HepG2 (cell line): Measurements from ENCODE around the gene MIA2. TPM values are rescaled to one million over a fixed set of nuclear protein-coding genes. Genes with fewer than 3 reads are reported as not detected.

Source experiments
- ARNT2 ChIP-seq: sonication (generic); formaldehyde crosslinking; IDR thresholded peaks from 2 replicates; pipeline ENCODE4 v1.8.0; 2022; ENCODE audit warnings: mild to moderate bottlenecking, low read depth, missing genetic modification reagents, moderate library complexity
- BATF2 ChIP-seq: sonication (generic); formaldehyde crosslinking; IDR thresholded peaks from 2 replicates; pipeline ENCODE4 v1.8.0; 2022; ENCODE audit warnings: mild to moderate bottlenecking, missing genetic modification reagents, moderate library complexity
- BORCS8-MEF2B ChIP-seq: sonication (generic); formaldehyde crosslinking; IDR thresholded peaks from 2 replicates; pipeline ENCODE4 v1.8.0; 2022; ENCODE audit warnings: mild to moderate bottlenecking, missing genetic modification reagents
- CHD2 ChIP-seq: IDR thresholded peaks from 2 replicates; pipeline ENCODE4 v1.6.1; 2011; ENCODE audit warnings: low read depth, low read length, improper control_type of control experiment
- CREM ChIP-seq, 2 experiments: sonication (generic) in 1 of 2; formaldehyde crosslinking in 1 of 2; IDR thresholded peaks; 2 replicates each; pipeline versions ENCODE4 v1.4.0 to v1.6.1; 2016 to 2020; ENCODE audit warnings: antibody characterized with exemption in 1 of 2, mild to moderate bottlenecking in 1 of 2, missing genetic modification reagents in 1 of 2
- FOXA1 ChIP-seq, 2 experiments: fragments of 450-650 bp in 1 of 2; sonication (generic) in 1 of 2; formaldehyde crosslinking in 1 of 2; IDR thresholded peaks; 2 replicates each; pipeline versions ENCODE4 v1.4.0 to v1.6.1; 2016 to 2020; ENCODE audit warnings: missing genetic modification reagents in 1 of 2
- KLF6 ChIP-seq: IDR thresholded peaks from 2 replicates; pipeline ENCODE4 v1.8.0; 2016; ENCODE audit warnings: missing biosample characterization, missing genetic modification reagents
- NFATC3 ChIP-seq: sonication (generic); formaldehyde crosslinking; IDR thresholded peaks from 2 replicates; pipeline ENCODE4 v1.5.1; 2020; ENCODE audit warnings: mild to moderate bottlenecking, missing genetic modification reagents
- POLR2AphosphoS5 ChIP-seq: IDR thresholded peaks from 2 replicates; pipeline ENCODE4 v1.6.1; 2012; ENCODE audit warnings: low read depth, low read length
- PRDM10 ChIP-seq: sonication (generic); formaldehyde crosslinking; IDR thresholded peaks from 2 replicates; pipeline ENCODE4 v1.4.0; 2020; ENCODE audit warnings: low read depth, missing genetic modification reagents
- SMC3 ChIP-seq: IDR thresholded peaks from 2 replicates; pipeline ENCODE4 v1.6.1; 2011; ENCODE audit warnings: low read length, improper control_type of control experiment
- SP140L ChIP-seq: sonication (generic); formaldehyde crosslinking; IDR thresholded peaks from 2 replicates; pipeline ENCODE4 v1.4.0; 2020; ENCODE audit warnings: missing genetic modification reagents, borderline replicate concordance
- SRY ChIP-seq: sonication (generic); formaldehyde crosslinking; IDR thresholded peaks from 2 replicates; pipeline ENCODE4 v1.8.0; 2022; ENCODE audit warnings: mild to moderate bottlenecking, missing genetic modification reagents
- SSRP1 ChIP-seq: IDR thresholded peaks from 2 replicates; pipeline ENCODE4 v1.6.1; 2016; ENCODE audit warnings: control low read depth
- TERF1 ChIP-seq: sonication (generic); formaldehyde crosslinking; IDR thresholded peaks from 2 replicates; pipeline ENCODE4 v1.8.0; 2022; ENCODE audit warnings: mild to moderate bottlenecking, missing genetic modification reagents, moderate library complexity
- THAP8 ChIP-seq: sonication (generic); formaldehyde crosslinking; IDR thresholded peaks from 2 replicates; pipeline ENCODE4 v1.5.1; 2020; ENCODE audit warnings: missing genetic modification reagents, mild to moderate bottlenecking, borderline replicate concordance
- THAP9 ChIP-seq: sonication (generic); formaldehyde crosslinking; IDR thresholded peaks from 2 replicates; pipeline ENCODE4; 2020; ENCODE audit warnings: missing genetic modification reagents, mild to moderate bottlenecking, borderline replicate concordance
- ZNF33B ChIP-seq: sonication (generic); formaldehyde crosslinking; IDR thresholded peaks from 2 replicates; pipeline ENCODE4 v1.5.1; 2020; ENCODE audit warnings: mild to moderate bottlenecking, missing genetic modification reagents
- ZNF761 ChIP-seq: sonication (generic); formaldehyde crosslinking; conservative IDR thresholded peaks from 2 replicates; pipeline ENCODE4 v1.4.0; 2020; ENCODE audit warnings: mild to moderate bottlenecking, missing genetic modification reagents
- ZNF782 ChIP-seq: sonication (generic); formaldehyde crosslinking; IDR thresholded peaks from 2 replicates; pipeline ENCODE4 v1.4.0; 2020; ENCODE audit warnings: missing genetic modification reagents, mild to moderate bottlenecking, borderline replicate concordance
- ZNF878 ChIP-seq: sonication (generic); formaldehyde crosslinking; IDR thresholded peaks from 2 replicates; pipeline ENCODE4 v1.8.1; 2023; ENCODE audit warnings: mild to moderate bottlenecking, missing genetic modification reagents, moderate library complexity
- polyA plus RNA-seq, 8 experiments: library from polyadenylated mRNA; depleted of rRNA in 3 of 8; stranded (reverse) in 7 of 8; unstranded in 1 of 8; fragments of >200 nt; fragmentation: Illumina TruSeq in 4 of 8; extraction: Trizol in 4 of 8; gene quantifications; 2 replicates each; pipeline versions ENCODE4 v1.2.1 to v1.2.3, GENCODE V29; 2011 to 2016; ENCODE audit warnings: low read depth in 4 of 8, missing spikeins in 1 of 8, mixed read lengths in 1 of 8; ENCODE audit not compliant: insufficient read depth in 1 of 8
- total RNA-seq, 5 experiments: library from RNA; depleted of rRNA; stranded (reverse); fragments of >200 nt; fragmentation: Illumina TruSeq; extraction: Trizol; gene quantifications; 2 replicates each; pipeline ENCODE4 v1.2.3, GENCODE V29; 2016; ENCODE audit warnings: low read depth in 1 of 5

The MIA2 gene
- total and polyA plus RNA-seq, 2 of the 13 experiments (the other 11 are each of a cell fraction or from before 2014, with no cell fraction given) = 134 to 158 TPM

- 0 out of 2 replicates have a peak, but pooled peaks have one; percentile 4 for TF ChIP-seq THAP9 (CRISPR knock-in tag)
- TF ChIP-seq ZNF782 (CRISPR knock-in tag) = 0 out of 2 replicates have a peak, but pooled peaks have one; percentile 50
- TF ChIP-seq TERF1 (CRISPR knock-in tag) = peak; percentile 69; the same call in 1 of the 2 replicates
- 0 out of 2 replicates have a peak, but pooled peaks have one; percentile 19 for TF ChIP-seq ZNF33B
- TF ChIP-seq SSRP1 (CRISPR knock-in tag) = 0 out of 2 replicates have a peak, but pooled peaks have one; percentile 22
- TF ChIP-seq THAP8 (CRISPR knock-in tag) = no peak
- TF ChIP-seq FOXA1 (IDR thresholded peaks at IDR 0.05) = no peak
- TF ChIP-seq FOXA1 (CRISPR knock-in tag; IDR thresholded peaks at IDR 0.05) = peak; percentile 59; the same call in 1 of the 2 replicates
- TF ChIP-seq ARNT2 (CRISPR knock-in tag) = no peak; the same call in 1 of the 2 replicates
- no peak for TF ChIP-seq BATF2 (CRISPR knock-in tag)
- TF ChIP-seq CHD2 = no peak
- no peak for TF ChIP-seq POLR2AphosphoS5
- TF ChIP-seq ZNF761 = no peak
- TF ChIP-seq ZNF878 (CRISPR knock-in tag) = no peak
- no peak; the same call in 1 of the 2 replicates for TF ChIP-seq KLF6
- peak; percentile 6; the same call in 1 of the 2 replicates for TF ChIP-seq SP140L
- TF ChIP-seq CREM (IDR thresholded peaks at IDR 0.05) = peak; percentile 11; the same call in 1 of the 2 replicates
- TF ChIP-seq CREM (CRISPR knock-in tag; IDR thresholded peaks at IDR 0.05) = no peak
- 0 out of 2 replicates have a peak, but pooled peaks have one; percentile 60 for TF ChIP-seq NFATC3 (CRISPR knock-in tag)
- TF ChIP-seq SMC3 = peak; percentile 1; the same call in 1 of the 2 replicates
- TF ChIP-seq SRY = no peak
- TF ChIP-seq BORCS8-MEF2B (CRISPR knock-in tag) = no peak
- no peak for TF ChIP-seq PRDM10 (CRISPR knock-in tag)
Measured at GRCh38 chr14:39267608-39268005, 33.9 kb downstream of the MIA2 start (continued).
